ENCODE results near the gene KCNQ1.

The KCNQ1 gene

DNA sequence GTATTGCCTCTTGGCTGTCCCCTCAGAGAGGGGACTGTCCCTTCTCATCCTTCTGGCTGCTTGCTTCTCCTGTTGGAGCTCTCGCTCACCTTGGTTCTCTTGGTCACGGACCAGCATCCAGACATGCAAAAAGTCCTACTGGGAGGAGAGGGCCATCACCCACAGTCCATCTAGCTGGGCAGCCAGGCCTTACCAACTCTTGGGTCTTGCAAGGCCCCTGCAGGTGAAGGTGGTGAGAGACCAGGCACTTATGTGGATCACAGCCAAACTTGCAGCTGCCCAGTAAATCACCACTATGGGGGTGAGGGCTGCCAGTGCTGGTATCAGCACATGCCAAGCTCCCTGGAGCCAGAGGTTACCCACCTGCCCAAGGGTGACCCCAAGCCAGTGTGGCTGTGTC, 218.7 kb downstream of the KCNQ1 start:
- H3K9me3 ChIP-seq (ENCODE audit: low read length): no peaks in the 10 kb centered on the region
- no peak overlapping the region for H3K9ac ChIP-seq (ENCODE audit: low read length)
- H2AFZ ChIP-seq (ENCODE audit: low read length): no peak overlapping the region
- H3K4me3 ChIP-seq (ENCODE audit: low read depth, low read length, poor library complexity, severe bottlenecking): no peak overlapping the region
- H3K27ac ChIP-seq (ENCODE audit: low read depth, low read length, poor library complexity, severe bottlenecking): no peak overlapping the region
- TF ChIP-seq, protein P1, sequence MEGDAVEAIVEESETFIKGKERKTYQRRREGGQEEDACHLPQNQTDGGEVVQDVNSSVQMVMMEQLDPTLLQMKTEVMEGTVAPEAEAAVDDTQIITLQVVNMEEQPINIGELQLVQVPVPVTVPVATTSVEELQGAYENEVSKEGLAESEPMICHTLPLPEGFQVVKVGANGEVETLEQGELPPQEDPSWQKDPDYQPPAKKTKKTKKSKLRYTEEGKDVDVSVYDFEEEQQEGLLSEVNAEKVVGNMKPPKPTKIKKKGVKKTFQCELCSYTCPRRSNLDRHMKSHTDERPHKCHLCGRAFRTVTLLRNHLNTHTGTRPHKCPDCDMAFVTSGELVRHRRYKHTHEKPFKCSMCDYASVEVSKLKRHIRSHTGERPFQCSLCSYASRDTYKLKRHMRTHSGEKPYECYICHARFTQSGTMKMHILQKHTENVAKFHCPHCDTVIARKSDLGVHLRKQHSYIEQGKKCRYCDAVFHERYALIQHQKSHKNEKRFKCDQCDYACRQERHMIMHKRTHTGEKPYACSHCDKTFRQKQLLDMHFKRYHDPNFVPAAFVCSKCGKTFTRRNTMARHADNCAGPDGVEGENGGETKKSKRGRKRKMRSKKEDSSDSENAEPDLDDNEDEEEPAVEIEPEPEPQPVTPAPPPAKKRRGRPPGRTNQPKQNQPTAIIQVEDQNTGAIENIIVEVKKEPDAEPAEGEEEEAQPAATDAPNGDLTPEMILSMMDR (IDR thresholded peaks at IDR 0.05; ENCODE audit: low read length): no peak
- no peak for TF ChIP-seq EZH2 (IDR thresholded peaks at IDR 0.05; ENCODE audit: borderline replicate concordance, low read length)
- H3K36me3 ChIP-seq (ENCODE audit: insufficient read depth, low read length): no peaks in the 10 kb centered on the region
- H3K4me1 ChIP-seq (ENCODE audit: insufficient read depth, low read length, severe bottlenecking): no peaks in the 10 kb centered on the region
- H4K20me1 ChIP-seq (ENCODE audit: insufficient read depth, low read length): no peaks in the 10 kb centered on the region
- no peaks in the 10 kb centered on the region for H3F3A ChIP-seq (ENCODE audit: insufficient read depth, low read length)
- no peaks in the 10 kb centered on the region for H3K27me3 ChIP-seq (ENCODE audit: insufficient read depth, low read length)
- no peaks in the 10 kb centered on the region for H3K79me2 ChIP-seq (ENCODE audit: insufficient read depth, low read length)
- no peaks in the 10 kb centered on the region for H3K9me2 ChIP-seq (ENCODE audit: low read depth, low read length)
- no peak overlapping the region for H3K4me2 ChIP-seq (ENCODE audit: low read length)

DNA sequence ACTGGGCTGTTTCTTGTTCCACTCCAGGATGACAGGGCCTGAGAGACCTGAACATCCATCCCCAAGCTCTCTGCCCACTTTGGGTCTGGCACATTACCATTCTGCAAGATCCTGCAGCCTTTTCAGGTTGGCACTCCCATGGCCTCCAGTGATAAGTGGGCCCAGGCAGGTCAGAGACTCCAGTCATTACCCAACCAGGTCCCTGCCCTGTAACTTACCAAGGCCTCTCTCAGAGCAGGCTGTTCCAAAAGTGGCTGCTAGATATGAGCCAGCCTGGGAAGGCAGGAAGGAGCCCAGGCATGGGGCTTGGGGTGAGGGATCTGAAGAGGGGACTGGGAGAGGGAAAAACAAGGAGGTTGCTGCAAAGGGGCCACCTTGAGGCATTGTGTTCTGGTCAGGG, 219.1 kb downstream of the KCNQ1 start:
- Histone ChIP-seq H3K4me2 (ENCODE audit: low read length) (no peak overlapping the region), H3K79me2 (ENCODE audit: insufficient read depth, low read length) (no peaks in the 10 kb centered on the region), H3K9ac (ENCODE audit: low read length) (no peak overlapping the region), H2AFZ (ENCODE audit: low read length) (no peak overlapping the region), H3K36me3 (ENCODE audit: insufficient read depth, low read length) (no peaks in the 10 kb centered on the region), H4K20me1 (ENCODE audit: insufficient read depth, low read length) (no peaks in the 10 kb centered on the region), H3K4me3 (ENCODE audit: low read depth, low read length, poor library complexity, severe bottlenecking) (no peak overlapping the region), H3F3A (ENCODE audit: insufficient read depth, low read length) (no peaks in the 10 kb centered on the region), H3K9me2 (ENCODE audit: low read depth, low read length) (no peaks in the 10 kb centered on the region), H3K27me3 (ENCODE audit: insufficient read depth, low read length) (no peaks in the 10 kb centered on the region), H3K9me3 (ENCODE audit: low read length) (no peaks in the 10 kb centered on the region), H3K4me1 (ENCODE audit: insufficient read depth, low read length, severe bottlenecking) (no peaks in the 10 kb centered on the region), H3K27ac (ENCODE audit: low read depth, low read length, poor library complexity, severe bottlenecking) (no peak overlapping the region)
- TF ChIP-seq, protein P1 (IDR thresholded peaks at IDR 0.05; ENCODE audit: low read length): no peak
- no peak for TF ChIP-seq EZH2 (IDR thresholded peaks at IDR 0.05; ENCODE audit: borderline replicate concordance, low read length)

DNA sequence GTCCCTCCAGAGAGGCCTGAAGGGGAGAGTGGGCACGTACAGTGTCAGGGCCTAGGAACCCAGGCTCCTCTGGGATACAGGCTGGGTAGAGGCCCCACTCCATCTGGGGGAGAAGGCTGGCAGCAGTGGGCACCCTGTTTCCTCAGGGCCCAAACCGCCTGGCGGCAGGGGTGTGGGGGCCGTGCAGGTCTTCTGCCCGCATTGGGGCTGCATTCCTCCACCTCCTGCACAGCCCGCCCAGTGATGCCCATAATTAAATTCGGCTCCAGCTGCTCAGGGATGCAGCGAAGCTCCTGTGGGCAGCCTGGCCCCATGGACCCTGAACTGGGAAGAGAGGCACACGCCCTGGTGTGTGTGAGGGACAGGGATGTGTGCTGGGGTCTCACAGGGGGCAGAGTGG, 219.6 kb downstream of the KCNQ1 start:
- no peak overlapping the region for H3K27ac ChIP-seq (ENCODE audit: low read depth, low read length, poor library complexity, severe bottlenecking)
- TF ChIP-seq EZH2 (IDR thresholded peaks at IDR 0.05; ENCODE audit: borderline replicate concordance, low read length): no peak
- TF ChIP-seq, protein P1 (IDR thresholded peaks at IDR 0.05; ENCODE audit: low read length): no peak
- H3K4me2 ChIP-seq (ENCODE audit: low read length): no peak overlapping the region
- H3K9me2 ChIP-seq (ENCODE audit: low read depth, low read length): no peaks in the 10 kb centered on the region
- no peaks in the 10 kb centered on the region for H3K27me3 ChIP-seq (ENCODE audit: insufficient read depth, low read length)
- H3F3A ChIP-seq (ENCODE audit: insufficient read depth, low read length): no peaks in the 10 kb centered on the region
- no peaks in the 10 kb centered on the region for H3K79me2 ChIP-seq (ENCODE audit: insufficient read depth, low read length)
- no peaks in the 10 kb centered on the region for H4K20me1 ChIP-seq (ENCODE audit: insufficient read depth, low read length)
- H2AFZ ChIP-seq (ENCODE audit: low read length): no peak overlapping the region
- H3K4me1 ChIP-seq (ENCODE audit: insufficient read depth, low read length, severe bottlenecking): no peaks in the 10 kb centered on the region
- no peaks in the 10 kb centered on the region for H3K9me3 ChIP-seq (ENCODE audit: low read length)
- no peak overlapping the region for H3K4me3 ChIP-seq (ENCODE audit: low read depth, low read length, poor library complexity, severe bottlenecking)
- H3K36me3 ChIP-seq (ENCODE audit: insufficient read depth, low read length): no peaks in the 10 kb centered on the region
- no peak overlapping the region for H3K9ac ChIP-seq (ENCODE audit: low read length)
